HL-60 (cell line): ENCODE results near the gene PSRC1.

ENCODE experiments used
- DNase-seq, 2 experiments: peaks; one replicate each; pipeline ENCODE4 v3.0.0-alpha.2; 2010 to 2020; ENCODE audit warnings: low read depth in 1 of 2, low spot score in 1 of 2
- H3K27ac ChIP-seq: fragments of 250-450 bp; sonication (Bioruptor Pico); replicated peaks from 2 replicates; pipeline ENCODE4 v1.5.1; 2020; ENCODE audit warnings: mild to moderate bottlenecking, moderate library complexity
- H3K27me3 ChIP-seq: fragments of 250-450 bp; sonication (Bioruptor Pico); 2 replicates; pipeline ENCODE4 v1.5.1; 2021; ENCODE audit warnings: mild to moderate bottlenecking, moderate library complexity; ENCODE audit not compliant: insufficient read depth, poor library complexity, severe bottlenecking
- H3K4me3 ChIP-seq: replicated peaks from 2 replicates; pipeline ENCODE4 v1.5.1; 2011; ENCODE audit warnings: mild to moderate bottlenecking, control low read depth, low read length; ENCODE audit not compliant: insufficient read depth
- GABPA ChIP-seq: IDR thresholded peaks from 2 replicates; pipeline ENCODE4 v1.6.1; 2012; ENCODE audit warnings: low read depth
- POLR2AphosphoS5 ChIP-seq: IDR thresholded peaks from 2 replicates; pipeline ENCODE4 v1.6.1; 2012; ENCODE audit warnings: low read depth
- REST ChIP-seq: IDR thresholded peaks from 2 replicates; pipeline ENCODE4 v1.6.1; 2012; ENCODE audit warnings: low read depth; ENCODE audit not compliant: insufficient replicate concordance
- SPI1 ChIP-seq: IDR thresholded peaks from 2 replicates; pipeline ENCODE4 v1.6.1; 2012; ENCODE audit warnings: low read depth, mild to moderate bottlenecking, borderline replicate concordance
- TF ChIP-seq, protein P1 (sequence below): IDR thresholded peaks from one replicate; pipeline ENCODE4 v1.5.1; 2011; ENCODE audit warnings: low read length, control low read depth, inconsistent platforms; ENCODE audit not compliant: insufficient read depth

The PSRC1 gene

DNA sequence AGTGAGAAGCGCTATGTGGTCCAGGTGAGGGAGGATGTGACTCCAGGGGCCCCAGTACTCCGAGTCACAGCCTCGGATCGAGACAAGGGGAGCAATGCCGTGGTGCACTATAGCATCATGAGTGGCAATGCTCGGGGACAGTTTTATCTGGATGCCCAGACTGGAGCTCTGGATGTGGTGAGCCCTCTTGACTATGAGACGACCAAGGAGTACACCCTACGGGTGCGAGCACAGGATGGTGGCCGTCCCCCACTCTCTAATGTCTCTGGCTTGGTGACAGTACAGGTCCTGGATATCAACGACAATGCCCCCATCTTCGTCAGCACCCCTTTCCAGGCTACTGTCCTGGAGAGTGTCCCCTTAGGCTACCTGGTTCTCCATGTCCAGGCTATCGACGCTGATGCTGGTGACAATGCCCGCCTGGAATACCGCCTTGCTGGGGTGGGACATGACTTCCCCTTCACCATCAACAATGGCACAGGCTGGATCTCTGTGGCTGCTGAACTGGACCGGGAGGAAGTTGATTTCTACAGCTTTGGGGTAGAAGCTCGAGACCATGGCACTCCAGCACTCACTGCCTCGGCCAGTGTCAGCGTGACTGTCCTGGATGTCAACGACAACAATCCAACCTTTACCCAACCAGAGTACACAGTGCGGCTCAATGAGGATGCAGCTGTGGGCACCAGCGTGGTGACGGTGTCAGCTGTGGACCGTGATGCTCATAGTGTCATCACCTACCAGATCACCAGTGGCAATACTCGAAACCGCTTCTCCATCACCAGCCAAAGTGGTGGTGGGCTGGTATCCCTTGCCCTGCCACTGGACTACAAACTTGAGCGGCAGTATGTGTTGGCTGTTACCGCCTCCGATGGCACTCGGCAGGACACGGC is 31.4 kb downstream of the PSRC1 start:
- no peak overlapping the region for H3K27ac ChIP-seq
- no peak overlapping the region for H3K4me3 ChIP-seq
- TF ChIP-seq POLR2AphosphoS5 = no peak
- TF ChIP-seq, protein P1, sequence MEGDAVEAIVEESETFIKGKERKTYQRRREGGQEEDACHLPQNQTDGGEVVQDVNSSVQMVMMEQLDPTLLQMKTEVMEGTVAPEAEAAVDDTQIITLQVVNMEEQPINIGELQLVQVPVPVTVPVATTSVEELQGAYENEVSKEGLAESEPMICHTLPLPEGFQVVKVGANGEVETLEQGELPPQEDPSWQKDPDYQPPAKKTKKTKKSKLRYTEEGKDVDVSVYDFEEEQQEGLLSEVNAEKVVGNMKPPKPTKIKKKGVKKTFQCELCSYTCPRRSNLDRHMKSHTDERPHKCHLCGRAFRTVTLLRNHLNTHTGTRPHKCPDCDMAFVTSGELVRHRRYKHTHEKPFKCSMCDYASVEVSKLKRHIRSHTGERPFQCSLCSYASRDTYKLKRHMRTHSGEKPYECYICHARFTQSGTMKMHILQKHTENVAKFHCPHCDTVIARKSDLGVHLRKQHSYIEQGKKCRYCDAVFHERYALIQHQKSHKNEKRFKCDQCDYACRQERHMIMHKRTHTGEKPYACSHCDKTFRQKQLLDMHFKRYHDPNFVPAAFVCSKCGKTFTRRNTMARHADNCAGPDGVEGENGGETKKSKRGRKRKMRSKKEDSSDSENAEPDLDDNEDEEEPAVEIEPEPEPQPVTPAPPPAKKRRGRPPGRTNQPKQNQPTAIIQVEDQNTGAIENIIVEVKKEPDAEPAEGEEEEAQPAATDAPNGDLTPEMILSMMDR = no peak
- TF ChIP-seq REST = no peak
- no peak for TF ChIP-seq GABPA
- no peak for TF ChIP-seq SPI1
- peaks cover 18% of the 10 kb centered on the region for H3K27me3 ChIP-seq
- DNase-seq = no peak

DNA sequence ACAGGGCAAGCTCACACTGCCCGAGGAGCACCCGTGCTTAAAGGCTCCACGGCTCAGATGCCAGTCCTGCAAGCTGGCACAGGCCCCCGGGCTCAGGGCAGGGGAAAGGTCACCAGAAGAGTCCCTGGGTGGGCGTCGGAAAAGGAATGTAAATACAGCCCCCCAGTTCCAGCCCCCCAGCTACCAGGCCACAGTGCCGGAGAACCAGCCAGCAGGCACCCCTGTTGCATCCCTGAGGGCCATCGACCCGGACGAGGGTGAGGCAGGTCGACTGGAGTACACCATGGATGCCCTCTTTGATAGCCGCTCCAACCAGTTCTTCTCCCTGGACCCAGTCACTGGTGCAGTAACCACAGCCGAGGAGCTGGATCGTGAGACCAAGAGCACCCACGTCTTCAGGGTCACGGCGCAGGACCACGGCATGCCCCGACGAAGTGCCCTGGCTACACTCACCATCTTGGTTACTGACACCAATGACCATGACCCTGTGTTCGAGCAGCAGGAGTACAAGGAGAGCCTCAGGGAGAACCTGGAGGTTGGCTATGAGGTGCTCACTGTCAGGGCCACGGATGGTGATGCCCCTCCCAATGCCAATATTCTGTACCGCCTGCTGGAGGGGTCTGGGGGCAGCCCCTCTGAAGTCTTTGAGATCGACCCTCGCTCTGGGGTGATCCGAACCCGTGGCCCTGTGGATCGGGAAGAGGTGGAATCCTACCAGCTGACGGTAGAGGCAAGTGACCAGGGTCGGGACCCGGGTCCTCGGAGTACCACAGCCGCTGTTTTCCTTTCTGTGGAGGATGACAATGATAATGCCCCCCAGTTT is 32.3 kb downstream of the PSRC1 start:
- no peak for DNase-seq
- TF ChIP-seq REST (no peak), POLR2AphosphoS5 (no peak), GABPA (no peak), SPI1 (no peak)
- TF ChIP-seq, protein P1 = no peak
- peaks cover 18% of the 10 kb centered on the region for H3K27me3 ChIP-seq
- H3K27ac ChIP-seq = no peak overlapping the region
- no peak overlapping the region for H3K4me3 ChIP-seq

DNA sequence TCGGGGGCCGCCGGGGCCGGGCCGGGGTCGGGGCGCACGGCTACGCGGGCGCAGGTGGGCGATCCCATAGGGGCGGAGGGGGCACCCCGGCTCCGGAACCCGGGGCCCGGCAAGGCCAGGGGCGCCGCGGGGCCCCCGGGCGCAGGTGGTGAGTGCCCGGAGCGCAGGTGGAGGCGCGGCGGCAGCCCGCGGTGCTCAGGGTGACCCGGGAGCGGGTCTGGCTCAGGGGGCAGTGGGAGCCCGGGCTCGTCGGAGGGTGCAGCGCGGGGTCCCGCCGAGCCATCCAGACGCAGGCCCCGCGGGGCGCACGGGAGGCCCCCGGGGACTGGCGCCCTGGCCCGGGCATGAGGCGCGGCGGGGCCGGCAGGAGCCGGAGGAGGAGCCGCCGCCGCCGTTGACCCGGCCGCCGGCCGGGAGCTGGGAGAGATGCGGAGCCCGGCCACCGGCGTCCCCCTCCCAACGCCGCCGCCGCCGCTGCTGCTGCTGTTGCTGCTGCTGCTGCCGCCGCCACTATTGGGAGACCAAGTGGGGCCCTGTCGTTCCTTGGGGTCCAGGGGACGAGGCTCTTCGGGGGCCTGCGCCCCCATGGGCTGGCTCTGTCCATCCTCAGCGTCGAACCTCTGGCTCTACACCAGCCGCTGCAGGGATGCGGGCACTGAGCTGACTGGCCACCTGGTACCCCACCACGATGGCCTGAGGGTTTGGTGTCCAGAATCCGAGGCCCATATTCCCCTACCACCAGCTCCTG is 33.1 kb downstream of the PSRC1 start:
- Histone ChIP-seq H3K4me3 (peak overlapping the region; percentile 36), H3K27me3 (peaks cover 18% of the 10 kb centered on the region), H3K27ac (no peak overlapping the region)
- TF ChIP-seq POLR2AphosphoS5 = no peak
- TF ChIP-seq GABPA = no peak
- TF ChIP-seq, protein P1 = no peak
- TF ChIP-seq REST = no peak
- TF ChIP-seq SPI1 = no peak
- DNase-seq = no peak
